NCI-H2107 treated with DMSO at 0.1 percent for 48 hours (cell line): Measurements from ENCODE around the gene ACTL6B.
"Not testable (repeated sequence)": the region's sequence is repeated elsewhere in the genome, so short reads cannot be mapped to it uniquely, and the experiment has no call there.

Experiments used
- DNase-seq: peaks from one replicate; lab custom pipeline; 2025; ENCODE audit not compliant: unreplicated experiment; lab: John Stamatoyannopoulos, UW

The ACTL6B gene

DNA sequence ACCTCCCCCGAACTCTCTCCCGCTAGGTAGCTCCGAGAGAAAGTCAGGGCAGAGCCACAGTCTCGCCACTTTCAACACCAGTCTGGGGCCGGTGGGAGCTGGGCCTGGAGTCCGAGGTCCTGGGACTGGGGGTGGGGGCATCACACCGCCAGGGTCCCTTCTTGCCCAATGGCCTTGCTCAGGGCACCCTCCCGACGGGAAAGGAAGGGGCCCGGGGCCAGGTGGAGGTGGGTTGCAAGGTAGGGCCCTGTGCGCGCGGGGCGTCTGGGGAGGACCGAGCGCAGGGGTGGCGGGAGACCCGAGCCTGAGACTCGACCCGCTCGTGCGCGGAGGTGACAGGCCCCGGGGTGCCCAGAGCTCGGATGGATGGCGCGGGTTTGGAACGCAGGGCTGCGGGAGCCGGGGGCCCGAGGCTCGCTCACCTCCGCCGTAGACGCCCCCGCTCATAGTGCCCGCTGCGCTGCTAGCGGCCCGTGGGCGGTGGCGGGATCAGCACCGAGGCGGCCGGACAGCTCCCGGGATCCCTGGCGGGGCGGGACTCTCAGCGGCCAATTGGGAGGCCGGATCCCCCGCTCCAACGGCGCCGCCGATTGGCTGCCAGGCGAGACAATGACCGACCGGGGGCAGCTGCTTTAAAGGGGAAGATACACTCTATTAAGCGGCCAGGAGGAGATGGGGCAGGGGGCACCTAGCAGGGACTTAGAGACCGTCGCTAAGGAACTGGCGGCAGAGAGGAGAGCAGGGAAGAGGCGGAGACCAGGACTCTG lies at the start of gene ACTL6B:
ACTL6B (minus strand) TSS at position 541 of the 767 bp plus-strand sequence; CDS start at position 447, 94 bp downstream.
- DNase-seq = peak; percentile 65

DNA sequence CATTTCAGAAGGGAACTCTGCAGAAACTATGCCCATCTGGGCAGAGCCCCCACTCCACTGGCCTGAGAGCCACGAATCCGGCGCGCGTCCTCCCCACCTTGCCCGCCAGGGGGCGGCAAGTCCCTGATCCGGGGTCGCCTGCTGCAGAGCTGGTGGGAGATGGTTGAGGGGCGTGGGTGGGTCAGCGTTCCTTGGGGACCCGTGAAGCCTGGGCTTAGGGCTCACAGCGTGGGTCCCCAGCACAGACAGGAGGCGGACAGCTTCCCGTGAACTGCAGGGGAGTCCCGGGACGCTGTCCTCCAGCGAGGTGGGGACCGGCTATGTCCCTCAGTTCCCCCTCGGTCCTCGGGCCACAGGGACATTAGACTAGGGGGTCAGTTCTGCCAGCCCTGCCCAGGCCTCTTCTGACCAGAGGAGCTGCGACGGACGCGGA lies 49.1 kb upstream of the ACTL6B start:
- peak; percentile 49 for DNase-seq

DNA sequence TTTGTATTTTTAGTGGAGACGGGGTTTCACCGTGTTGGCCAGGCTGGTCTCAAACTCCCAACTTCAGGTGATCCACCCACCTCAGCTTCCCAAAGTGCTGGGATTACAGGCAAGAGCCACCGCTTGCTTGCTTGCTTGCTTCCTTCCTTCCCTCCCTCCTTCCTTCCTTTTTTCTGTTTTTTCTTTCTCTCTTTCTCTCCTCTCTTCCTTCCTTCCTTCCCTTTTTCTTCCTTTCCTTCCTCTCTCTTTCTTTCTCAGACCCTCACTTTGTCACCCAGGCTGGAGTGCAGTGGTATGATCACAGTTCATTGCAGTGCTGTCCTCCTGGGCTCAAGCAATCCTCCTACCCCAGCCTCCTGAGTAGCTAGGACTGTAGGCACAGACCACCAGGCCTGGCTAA lies 44.8 kb upstream of the ACTL6B start:
- not testable (repeated sequence) for DNase-seq

DNA sequence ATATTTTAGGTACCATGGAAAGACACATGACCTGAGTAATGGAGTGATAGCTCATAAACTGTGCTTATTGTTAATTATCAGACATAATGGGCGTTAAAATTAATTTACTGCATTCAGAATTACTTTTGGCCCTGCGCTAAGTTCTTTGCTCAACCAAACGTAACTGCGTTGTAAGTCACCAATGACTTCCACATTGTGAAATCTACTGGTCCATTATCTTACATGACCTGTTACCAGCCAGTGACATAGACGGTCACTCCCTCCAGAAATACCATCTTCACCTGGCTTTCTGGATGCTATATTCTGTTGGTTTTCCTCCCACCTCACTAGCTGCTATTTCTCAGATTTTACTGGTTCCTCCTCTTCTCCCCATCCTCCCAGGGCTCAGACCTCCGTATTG lies 42.8 kb upstream of the ACTL6B start:
- DNase-seq = no peak

DNA sequence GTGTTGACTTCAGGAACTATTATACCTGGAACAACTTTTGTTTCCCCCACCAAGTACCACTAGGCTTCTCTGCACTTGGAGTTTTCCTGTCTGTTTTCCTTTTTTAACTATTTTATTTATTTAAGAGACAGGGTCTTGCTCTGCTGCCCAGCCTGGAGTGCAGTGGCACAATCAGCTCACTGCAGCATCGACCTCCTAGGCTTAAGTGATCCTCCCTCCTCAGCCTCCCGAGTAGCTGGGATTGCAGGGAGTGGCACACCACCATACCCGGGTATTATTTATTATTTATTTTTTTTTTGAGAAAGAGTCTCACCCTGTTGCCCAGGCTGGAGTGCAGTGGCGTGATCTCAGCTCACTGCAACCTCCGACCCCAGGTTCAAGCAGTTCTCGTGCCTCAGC lies 39.9 kb upstream of the ACTL6B start:
- DNase-seq = no peak

DNA sequence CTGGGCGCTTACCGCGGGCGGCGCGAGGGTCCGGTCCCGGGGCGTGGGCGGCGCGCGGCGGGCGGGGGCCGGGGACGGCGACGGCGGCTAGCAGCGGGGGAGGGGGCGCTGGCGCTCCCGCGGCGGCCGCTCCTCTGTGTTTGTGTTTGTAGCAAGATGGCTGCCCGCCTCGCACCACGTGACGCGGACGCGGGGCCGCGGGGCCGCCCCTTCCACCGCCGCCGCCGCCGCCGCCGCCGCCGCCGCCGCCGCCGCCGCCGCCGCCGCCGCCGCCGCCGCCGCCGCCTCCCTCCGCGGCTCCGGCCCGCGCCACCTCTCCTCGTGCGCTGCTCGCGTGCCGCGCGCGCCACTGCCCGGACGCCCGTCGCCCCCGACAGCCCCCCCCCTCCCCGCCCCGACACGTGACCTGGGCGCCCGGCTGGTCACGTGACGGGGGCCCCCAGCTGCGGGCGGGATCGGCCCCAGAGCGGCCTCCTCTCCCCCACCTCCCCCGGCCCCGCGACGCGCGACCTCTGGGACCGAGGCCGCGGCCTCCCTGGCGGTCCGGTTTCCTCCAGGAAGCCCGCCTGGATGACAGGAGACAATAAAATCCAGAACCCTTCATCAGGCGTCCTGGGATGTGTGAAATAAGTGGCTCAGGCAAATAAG lies 38.0 kb upstream of the ACTL6B start, which contains the start of gene GIGYF1:
GIGYF1 (minus strand) TSS at position 153 of the 648 bp plus-strand sequence. CDS start 6,012 bp downstream, outside the sequence.
- no peak for DNase-seq

DNA sequence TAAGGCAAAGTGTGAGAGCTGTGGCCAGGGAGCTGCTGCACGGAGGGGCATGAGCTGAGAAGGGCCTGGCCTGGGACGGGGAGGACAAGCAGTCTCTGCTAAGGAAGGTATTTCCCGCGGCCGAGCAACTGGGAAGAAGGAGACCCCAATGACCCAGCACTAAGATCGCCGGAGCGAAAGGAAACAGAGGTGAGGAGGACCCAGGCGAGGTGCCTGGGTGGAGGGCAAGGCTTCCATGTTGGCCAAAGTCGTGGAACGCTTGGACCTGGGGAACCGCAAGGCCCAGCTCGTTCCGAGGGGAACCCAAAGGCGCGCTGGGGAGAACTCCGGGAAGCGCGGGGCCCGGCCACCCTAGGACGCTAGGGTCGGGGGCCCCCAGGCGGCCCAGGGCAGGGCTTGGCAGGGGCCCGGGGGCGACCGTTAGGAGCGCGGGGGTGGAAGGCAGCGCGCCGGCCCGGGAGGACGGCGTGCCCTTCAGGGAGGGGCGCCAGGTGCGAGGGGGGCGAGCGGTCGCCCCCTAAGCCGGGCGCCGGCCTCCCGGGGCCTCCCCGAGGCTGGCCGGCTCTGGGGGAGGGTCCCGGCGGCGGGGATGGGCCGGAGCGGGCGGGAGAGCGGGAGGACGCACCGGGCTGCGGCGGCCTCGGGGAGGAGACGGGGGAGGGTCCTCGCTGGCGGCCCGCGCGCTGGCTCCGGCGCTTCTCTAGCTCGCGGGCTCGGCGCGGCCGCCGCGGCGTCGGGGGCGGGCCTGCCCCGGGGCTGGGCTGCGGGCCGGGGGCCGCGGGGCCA lies 37.3 kb upstream of the ACTL6B start:
- DNase-seq = no peak

DNA sequence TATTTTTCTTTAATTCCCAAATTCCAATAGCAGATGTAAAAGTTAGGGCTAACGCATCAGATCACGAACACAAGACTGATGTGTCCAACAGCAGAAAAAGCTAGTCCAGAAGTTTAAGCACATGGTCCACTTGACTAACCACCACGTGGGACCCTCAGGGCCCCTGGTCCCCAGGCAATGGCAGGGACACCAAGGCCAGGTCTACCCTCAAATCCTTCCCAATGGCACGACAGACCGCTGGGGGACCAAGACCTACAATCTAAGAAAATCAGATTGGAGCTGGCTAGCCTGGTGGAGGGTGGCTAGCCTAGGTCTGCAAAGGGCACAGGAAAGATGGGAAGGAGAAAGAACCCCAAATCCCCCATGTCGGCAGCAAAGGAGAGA lies 36.3 kb upstream of the ACTL6B start:
- no peak for DNase-seq

DNA sequence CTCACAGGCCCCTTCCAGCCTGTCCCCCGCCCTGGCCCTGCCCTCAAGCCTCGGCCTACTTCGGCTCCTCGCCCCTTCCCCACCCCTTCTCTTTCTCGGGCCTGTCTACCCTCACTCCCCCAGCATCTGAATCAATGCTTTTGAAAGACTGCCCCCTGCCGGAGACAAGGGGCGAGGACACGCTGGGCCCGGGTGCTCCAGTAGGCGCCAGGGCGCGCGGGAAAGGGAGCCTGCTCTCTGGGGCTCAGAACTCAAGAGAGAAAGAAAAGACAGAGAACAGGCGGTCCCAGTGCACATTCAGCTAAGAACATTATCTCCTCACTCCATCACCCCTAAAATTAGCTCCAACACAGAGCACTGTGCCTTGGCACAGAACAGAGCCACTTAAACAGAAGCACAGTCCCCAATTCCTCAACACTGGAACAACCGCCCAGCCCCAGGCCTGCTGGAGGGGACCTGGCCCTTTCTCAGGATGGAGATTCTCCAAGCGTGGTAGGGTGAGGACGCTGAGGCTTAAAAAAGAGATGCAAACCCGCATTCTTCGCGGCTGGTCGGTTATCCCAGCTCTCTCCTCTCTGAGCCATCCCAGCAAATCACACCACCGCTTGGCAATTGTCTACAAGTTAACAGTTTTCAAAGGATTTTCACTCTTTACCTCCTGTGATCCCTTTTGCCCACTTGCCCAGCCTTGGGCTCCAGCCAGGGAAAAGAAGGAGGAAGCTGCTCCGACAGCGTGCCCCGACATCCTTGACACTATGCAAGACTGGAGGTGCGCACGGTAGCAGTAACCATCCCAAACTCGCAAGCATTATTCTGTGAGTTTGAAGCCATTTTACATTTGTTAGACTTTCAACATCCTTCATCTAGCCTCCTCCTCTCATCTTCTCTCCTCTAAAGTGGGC lies 35.7 kb upstream of the ACTL6B start:
- peak; percentile 35 for DNase-seq

DNA sequence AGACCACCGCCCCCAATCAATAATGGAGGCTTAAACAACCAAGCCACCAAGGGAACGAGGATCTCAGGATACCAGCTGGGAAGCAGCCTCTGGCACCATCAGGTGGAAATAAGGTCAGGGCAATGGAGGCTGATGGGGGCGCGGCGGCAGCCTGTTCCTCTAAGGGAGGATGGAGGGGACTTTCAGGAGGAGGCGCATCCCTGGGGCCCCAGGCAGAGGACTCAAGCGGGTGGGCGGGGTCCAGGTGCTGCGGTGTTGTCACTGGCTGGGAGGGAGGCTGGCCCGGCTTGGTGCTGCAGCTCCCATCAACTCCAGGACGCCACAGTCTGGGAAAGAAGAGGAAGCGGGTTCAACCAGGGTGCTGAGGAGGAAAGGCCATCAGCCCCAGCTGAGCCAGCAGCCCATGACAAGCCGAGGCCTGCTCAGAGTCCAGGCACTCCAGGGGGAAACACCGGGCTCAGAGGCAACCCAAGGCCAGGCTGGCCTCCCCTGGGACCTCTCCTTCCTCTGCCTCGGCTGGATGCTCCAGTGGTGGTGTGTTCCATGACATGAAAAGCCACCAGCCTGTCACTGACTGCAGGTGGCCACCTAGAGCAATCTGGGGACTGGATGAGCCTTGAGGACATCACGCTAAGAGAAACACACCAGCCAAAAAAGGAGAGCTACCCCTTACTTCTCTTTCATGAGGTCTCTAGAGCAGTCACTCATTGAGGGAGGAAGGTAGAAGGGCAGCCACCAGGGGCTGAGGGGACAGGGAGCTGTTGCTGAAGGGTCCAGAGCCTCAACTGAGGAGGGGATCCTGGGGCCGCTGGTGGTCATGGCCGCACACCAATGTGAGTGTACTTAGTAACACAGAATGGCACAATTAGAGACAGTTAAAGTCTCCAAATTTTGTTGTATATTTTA lies 33.2 kb upstream of the ACTL6B start:
- no peak for DNase-seq

DNA sequence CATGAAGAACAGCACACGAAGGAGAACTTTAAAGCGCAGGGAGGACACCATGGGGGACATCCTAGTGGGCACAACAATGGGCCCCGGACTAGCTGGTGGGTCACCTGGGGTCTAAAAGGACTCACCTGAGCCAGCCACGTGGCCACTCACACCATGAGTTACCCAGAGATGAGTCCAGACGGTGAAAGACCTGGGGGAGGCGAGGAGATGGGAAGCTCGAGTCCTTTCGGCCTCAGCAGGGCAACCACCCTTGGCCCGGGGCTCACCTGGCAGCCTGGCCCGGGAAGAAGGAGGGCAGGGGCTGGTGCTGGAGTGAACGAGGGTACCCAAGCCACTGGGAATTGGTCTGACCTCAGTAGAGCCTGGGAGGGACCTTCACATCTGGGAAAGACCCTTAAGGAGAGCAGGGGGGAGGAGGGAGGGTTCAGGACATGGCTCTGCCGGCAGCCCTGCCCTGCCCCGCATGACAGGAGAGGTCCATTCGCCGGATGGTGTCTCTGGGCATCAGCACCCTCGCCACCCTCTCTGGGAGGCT lies 32.1 kb upstream of the ACTL6B start:
- no peak for DNase-seq

DNA sequence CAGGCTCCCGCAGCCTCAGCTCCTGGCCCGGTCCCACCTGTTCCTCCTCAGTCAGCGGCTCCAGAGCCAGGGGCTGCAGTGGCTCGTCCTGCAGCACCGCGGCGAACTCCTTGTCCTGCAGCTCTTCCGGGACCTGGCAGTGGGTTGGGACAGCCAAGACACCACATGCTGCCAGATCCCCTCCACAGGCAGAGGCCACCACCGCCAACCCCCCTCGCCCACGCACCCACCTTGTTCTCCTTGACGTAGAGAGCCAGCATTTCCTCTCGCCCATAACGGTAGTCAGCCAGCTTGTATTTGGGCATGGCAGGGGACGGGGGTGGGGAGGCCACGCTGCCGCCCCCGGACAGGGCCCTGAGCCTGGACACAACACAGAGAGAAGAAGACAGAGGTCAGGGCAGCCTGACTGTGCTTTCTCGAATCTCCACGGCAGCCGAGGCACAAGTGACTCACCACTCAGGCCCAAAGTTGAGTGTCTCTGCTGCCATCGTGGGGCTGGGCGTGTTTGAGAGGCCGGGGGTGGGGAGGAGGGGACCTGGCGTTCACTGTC lies 31.6 kb upstream of the ACTL6B start:
- no peak for DNase-seq

DNA sequence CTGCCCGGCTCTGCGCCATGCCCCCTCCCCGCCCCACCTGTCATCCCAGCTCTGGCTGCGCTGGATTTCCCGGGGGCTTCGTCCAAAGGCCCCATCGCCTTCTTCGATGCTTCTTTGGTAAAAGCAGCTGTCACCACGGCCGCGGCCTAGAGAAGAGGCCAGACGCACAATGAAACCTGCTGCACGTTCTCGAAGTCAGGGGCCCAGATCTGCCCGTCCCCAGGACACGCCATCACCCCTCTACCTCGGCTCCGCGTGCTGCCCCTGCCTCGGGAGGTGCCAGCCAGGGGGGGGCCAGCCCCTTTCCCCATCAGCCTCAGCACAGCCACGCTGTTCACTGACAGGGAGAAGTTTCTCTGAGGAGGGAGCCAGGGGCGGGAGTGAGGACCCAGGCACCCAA lies 31.0 kb upstream of the ACTL6B start:
- DNase-seq = no peak

DNA sequence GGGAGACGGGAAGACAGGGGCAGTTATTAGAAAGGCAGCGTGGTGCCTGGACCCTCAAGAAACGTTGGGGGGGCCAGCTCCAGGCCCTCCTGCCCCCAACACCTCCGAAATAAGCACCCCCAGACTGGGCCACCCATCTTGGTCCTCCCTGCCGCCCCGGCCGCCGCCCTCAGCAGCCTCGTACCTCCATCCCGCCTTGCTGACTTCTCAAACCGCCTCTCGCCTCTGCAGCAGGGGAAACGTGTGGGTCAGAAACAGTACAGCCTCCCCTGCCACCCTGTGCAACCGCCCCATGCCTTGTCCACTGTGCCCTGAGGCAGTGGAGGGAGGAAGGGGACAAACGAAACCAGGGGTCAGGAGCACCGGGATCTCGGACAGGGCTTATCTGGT lies 30.6 kb upstream of the ACTL6B start:
- no peak for DNase-seq

DNA sequence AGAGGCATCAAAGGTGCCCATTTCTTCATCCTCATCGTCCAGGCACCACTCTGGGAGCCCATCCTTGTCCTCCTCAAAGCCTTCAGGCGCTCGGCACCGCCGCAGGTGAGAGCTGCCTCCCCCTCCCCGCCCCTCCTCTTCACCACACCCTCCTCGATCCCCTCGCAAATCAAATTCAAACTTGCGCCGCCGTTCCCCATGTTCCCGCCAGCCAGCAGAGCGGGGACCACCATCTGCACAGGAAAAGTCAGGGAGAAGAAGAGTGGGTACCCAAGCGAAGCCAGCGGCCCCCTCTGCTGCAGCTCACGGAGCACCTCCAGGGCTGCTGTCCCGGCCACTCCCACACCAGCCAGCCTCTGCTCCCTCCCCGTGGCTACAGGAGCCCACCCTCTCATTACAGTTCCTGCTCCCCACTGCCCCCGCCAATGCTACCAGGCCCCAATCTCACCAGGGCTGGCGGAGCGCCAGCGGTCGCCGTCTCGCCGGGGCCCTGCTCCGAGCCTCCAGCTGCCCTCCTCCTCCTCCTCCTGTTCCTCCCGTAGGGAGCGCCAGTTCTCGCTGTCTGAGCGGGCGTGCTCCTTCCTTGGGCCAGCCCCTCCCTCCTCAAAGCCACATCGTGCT lies 30.1 kb upstream of the ACTL6B start:
- no peak for DNase-seq

DNA sequence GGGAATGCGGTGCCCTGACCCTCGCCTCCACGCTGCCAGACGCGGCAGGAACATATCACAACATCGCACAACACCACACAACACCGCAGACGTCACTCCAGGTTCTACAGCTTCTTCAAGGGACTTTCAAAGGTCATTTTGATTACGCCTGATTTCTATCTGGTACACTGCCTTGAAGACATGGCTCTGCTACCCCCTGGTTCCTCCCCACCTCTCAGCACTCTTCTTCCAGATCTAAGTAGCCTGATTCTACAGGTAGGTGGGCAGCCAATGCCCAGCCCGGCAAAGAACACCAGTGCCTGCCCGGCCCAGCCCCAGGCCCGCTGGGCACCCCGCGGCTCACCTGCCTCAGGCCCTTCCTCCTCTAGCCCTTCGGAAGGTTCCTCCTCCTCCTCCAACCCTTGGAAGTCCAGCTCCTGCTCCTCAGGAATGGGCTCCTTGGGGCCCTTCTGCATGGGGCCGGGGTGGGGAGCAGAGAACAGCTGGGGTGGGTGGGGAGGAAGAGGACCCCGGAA lies 29.4 kb upstream of the ACTL6B start:
- no peak for DNase-seq

DNA sequence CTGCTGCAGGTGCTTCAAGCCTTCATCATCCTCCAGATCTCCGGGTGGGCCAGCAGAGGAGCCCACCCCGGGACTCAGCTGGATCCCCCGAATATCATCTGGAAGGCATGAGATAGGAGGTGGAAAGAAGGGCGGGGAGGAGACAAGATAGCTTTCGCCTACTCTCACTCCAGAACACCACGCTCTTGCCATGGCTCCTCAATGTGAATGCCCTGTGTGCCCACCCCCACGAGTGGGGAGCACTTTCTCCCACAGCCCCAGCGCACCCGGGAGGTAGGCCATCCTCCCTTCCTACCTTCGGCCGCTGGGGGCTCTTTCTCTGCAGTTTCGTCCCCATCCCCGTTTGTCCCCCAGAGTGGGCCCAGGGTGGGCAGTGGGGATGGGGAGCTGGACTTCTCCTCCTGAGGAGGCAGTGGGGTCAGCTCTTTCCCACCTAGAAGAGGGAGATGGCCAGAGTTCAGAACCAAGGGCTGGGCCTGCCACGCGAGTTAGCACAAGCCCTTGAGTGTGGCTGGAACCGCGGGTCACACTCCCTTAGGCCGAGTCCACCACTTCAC lies 28.9 kb upstream of the ACTL6B start:
- no peak for DNase-seq

DNA sequence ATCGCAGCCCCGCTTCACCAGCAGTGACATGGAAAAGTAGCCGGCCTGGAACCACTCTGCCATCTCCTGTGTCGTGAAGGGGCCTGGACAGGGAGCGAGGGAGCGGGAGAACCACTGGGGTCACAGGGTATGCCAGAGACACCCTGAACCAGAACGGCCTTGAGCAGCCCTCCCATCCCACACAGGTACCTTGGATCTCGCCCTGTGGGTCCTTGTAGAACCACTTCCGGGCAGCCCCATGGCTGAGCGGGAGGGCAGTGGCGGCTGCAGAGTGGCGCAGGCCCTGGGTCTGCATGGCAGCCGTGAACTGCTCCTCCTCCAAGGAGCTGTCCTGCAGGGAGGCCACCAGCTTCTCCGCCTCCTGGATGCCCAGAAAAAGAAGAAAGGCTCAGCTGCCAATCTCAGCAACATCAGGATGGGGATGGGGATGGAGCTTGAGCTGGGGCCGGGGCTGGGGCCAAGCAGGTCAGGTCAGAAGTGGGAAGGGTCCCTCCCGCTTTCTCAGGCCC lies 28.3 kb upstream of the ACTL6B start:
- DNase-seq = no peak
